ENCODE measurements around the gene FXYD1.

- TF ChIP-seq, protein P1, sequence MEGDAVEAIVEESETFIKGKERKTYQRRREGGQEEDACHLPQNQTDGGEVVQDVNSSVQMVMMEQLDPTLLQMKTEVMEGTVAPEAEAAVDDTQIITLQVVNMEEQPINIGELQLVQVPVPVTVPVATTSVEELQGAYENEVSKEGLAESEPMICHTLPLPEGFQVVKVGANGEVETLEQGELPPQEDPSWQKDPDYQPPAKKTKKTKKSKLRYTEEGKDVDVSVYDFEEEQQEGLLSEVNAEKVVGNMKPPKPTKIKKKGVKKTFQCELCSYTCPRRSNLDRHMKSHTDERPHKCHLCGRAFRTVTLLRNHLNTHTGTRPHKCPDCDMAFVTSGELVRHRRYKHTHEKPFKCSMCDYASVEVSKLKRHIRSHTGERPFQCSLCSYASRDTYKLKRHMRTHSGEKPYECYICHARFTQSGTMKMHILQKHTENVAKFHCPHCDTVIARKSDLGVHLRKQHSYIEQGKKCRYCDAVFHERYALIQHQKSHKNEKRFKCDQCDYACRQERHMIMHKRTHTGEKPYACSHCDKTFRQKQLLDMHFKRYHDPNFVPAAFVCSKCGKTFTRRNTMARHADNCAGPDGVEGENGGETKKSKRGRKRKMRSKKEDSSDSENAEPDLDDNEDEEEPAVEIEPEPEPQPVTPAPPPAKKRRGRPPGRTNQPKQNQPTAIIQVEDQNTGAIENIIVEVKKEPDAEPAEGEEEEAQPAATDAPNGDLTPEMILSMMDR (IDR thresholded peaks at IDR 0.05) = no peak
- TF ChIP-seq POLR2A (IDR thresholded peaks at IDR 0.05) = no peak
Observed at GRCh38 chr19:35123573-35123972, 15.1 kb upstream of the FXYD1 start.
